NCI-H2196 (cell line): ENCODE data around the gene BAAT.
A peak's percentile ranks its signal among the peaks of the same experiment; 100 is the strongest.
"Not testable (repeated sequence)": the region's sequence is repeated elsewhere in the genome, so short reads cannot be mapped to it uniquely, and the experiment has no call there.

Experiments
- DNase-seq: peaks from one replicate; lab custom pipeline; 2025; ENCODE audit not compliant: unreplicated experiment; lab: John Stamatoyannopoulos, UW

The BAAT gene

GRCh38 chr9:101365181-101365580, 19.6 kb downstream of the BAAT start:
- DNase-seq: no peak

- DNase-seq: no peak
These were observed 22.4 kb downstream of the BAAT start for GRCh38 chr9:101362450-101362849.

GRCh38 chr9:101360647-101361046, 24.2 kb downstream of the BAAT start:
- DNase-seq: no peak

GRCh38 chr9:101359679-101360078, 25.1 kb downstream of the BAAT start:
- no peak for DNase-seq

GRCh38 chr9:101356619-101357018, 28.2 kb downstream of the BAAT start:
- no peak for DNase-seq

- DNase-seq: no peak
These were observed 29.8 kb downstream of the BAAT start for GRCh38 chr9:101354765-101355708.

GRCh38 chr9:101354143-101354764, 30.6 kb downstream of the BAAT start:
- DNase-seq: no peak

GRCh38 chr9:101353683-101354082, 31.1 kb downstream of the BAAT start:
- no peak for DNase-seq

- DNase-seq: no peak
These were observed 31.8 kb downstream of the BAAT start for GRCh38 chr9:101352892-101353463.

- DNase-seq: no peak
These were observed 34.5 kb downstream of the BAAT start for GRCh38 chr9:101350285-101350684.

- no peak for DNase-seq
These were observed 42.2 kb downstream of the BAAT start for GRCh38 chr9:101342595-101342994.

GRCh38 chr9:101341958-101342357, 42.8 kb downstream of the BAAT start:
- no peak for DNase-seq

- DNase-seq: no peak
These were observed 47.6 kb downstream of the BAAT start for GRCh38 chr9:101337237-101337636.

GRCh38 chr9:101336091-101336490, 48.7 kb downstream of the BAAT start:
- no peak for DNase-seq

GRCh38 chr9:101333926-101334702, 50.7 kb downstream of the BAAT start:
- no peak for DNase-seq

- no peak for DNase-seq
These were observed 51.3 kb downstream of the BAAT start for GRCh38 chr9:101333490-101333889.

- no peak for DNase-seq
These were observed 52.4 kb downstream of the BAAT start for GRCh38 chr9:101332362-101332761.

GRCh38 chr9:101327422-101327909, 57.3 kb downstream of the BAAT start:
- not testable (repeated sequence) for DNase-seq

GRCh38 chr9:101326501-101326900, 58.3 kb downstream of the BAAT start:
- peak; percentile 63 for DNase-seq

- DNase-seq: no peak
These were observed 58.8 kb downstream of the BAAT start for GRCh38 chr9:101326035-101326434.

- DNase-seq: no peak
These were observed 59.8 kb downstream of the BAAT start for GRCh38 chr9:101325053-101325452.
